GM11168 (cell line): ENCODE data around the gene ABCC2.
"Not testable (repeated sequence)": the region's sequence is repeated elsewhere in the genome, so short reads cannot be mapped to it uniquely, and the experiment has no call there.

Experiments
- in situ Hi-C: fragments of 300-500 bp; cut with MboI; formaldehyde crosslinking; loops from one replicate; pipeline ENCODE4 v1.12.0; 2022; ENCODE audit warnings: low sequenced_read_pairs; ENCODE audit not compliant: unreplicated experiment

ABCC2 gene

GRCh38 chr10:99880080-99880835, 97.8 kb downstream of the ABCC2 start:
- in situ Hi-C loops = no loop called here

GRCh38 chr10:99881371-99881770, 98.9 kb downstream of the ABCC2 start:
- in situ Hi-C loops = no loop called here

GRCh38 chr10:99883523-99883922, 101.1 kb downstream of the ABCC2 start:
- in situ Hi-C loops = no loop called here

- in situ Hi-C loops = no loop called here
These were observed 106.2 kb downstream of the ABCC2 start for GRCh38 chr10:99888622-99889021.

- in situ Hi-C loops = no loop called here
These were observed 112.2 kb downstream of the ABCC2 start for GRCh38 chr10:99894613-99895012.

- in situ Hi-C loops = not testable (repeated sequence)
These were observed 112.6 kb downstream of the ABCC2 start for GRCh38 chr10:99895066-99895465.

GRCh38 chr10:99895867-99896266, 113.4 kb downstream of the ABCC2 start:
- in situ Hi-C loops = no loop called here
